H1 (cell line): ENCODE results near the gene GALNT17. TPM values are rescaled to one million over a fixed set of nuclear protein-coding genes. Genes with fewer than 3 reads are reported as not detected.

ENCODE experiments used
- ATF2 ChIP-seq: IDR thresholded peaks from 2 replicates; pipeline ENCODE4 v1.6.1; 2012; ENCODE audit warnings: low read length, inconsistent platforms
- CHD7 ChIP-seq: fragments of 300-600 bp; sonication (generic); IDR thresholded peaks from 2 replicates; pipeline ENCODE4 v1.7.1; 2012; ENCODE audit warnings: low read length, moderate library complexity, mild to moderate bottlenecking, inconsistent platforms; ENCODE audit not compliant: insufficient replicate concordance
- polyA plus RNA-seq, 7 experiments: library from polyadenylated mRNA; depleted of rRNA in 3 of 7; stranded (reverse) in 5 of 7; unstranded in 2 of 7; fragments of >200 nt in 5 of 7; fragments of 200-250 nt in 2 of 7; gene quantifications; 1 replicate in 5 of 7; 2 replicates in 1 of 7; 4 replicates in 1 of 7; pipeline versions ENCODE4 v1.2.1 to v1.2.3, GENCODE V29; 2011 to 2013; ENCODE audit warnings: missing spikeins in 2 of 7, mixed read lengths in 2 of 7
- total RNA-seq: library from RNA; stranded (reverse); fragmentation: NEBNext Ultra II Directional; extraction: Animal tissue kit (Norgen Biotek cat#: 25700); gene quantifications from 2 replicates; pipeline ENCODE4 v1.2.1, GENCODE V29; 2021

Gene GALNT17
- total and polyA plus RNA-seq, 2 of the 8 experiments (the other 6 are each of a cell fraction or from before 2014, with no cell fraction given), result 37.7 to 47.0 TPM

GRCh38 chr7:71182438-71182935 is 50.5 kb downstream of the GALNT17 start (continued):
- TF ChIP-seq CHD7 (no peak), ATF2 (no peak)
